Upper lobe of left lung (tissue), 6 donors: ENCODE measurements around the gene MRPL16. TPM values are rescaled to one million over a fixed set of nuclear protein-coding genes. Genes with fewer than 3 reads are reported as not detected.

ENCODE experiments used
- ATAC-seq, 2 donors: fragments of 200-7000 bp; cut with Tn5 transposase; one replicate each; pipeline ENCODE4 v1.9.1; 2022; ENCODE audit warnings: mild to moderate bottlenecking in 2 of 2, moderate library complexity in 2 of 2; ENCODE audit not compliant: low FRiP score in 2 of 2
- DNase-seq, 2 donors: peaks; one replicate each; pipeline ENCODE4 v3.0.0-alpha.2; 2019 to 2020
- H3K27ac ChIP-seq, 4 donors: fragments of 200-600 bp; sonication (generic); one replicate each; pipeline ENCODE4 v1.5.1; 2016 to 2019
- H3K27me3 ChIP-seq, 4 donors: fragments of 200-600 bp; sonication (generic); one replicate each; pipeline ENCODE4 v1.5.1; 2017 to 2019
- H3K36me3 ChIP-seq, 4 donors: fragments of 200-600 bp; sonication (generic); one replicate each; pipeline ENCODE4 v1.5.1; 2016 to 2019
- H3K4me1 ChIP-seq, 4 donors: fragments of 200-600 bp; sonication (generic); one replicate each; pipeline ENCODE4 v1.5.1; 2018 to 2019
- H3K4me3 ChIP-seq, 4 donors: fragments of 200-600 bp; sonication (generic); one replicate each; pipeline ENCODE4 v1.5.1; 2017 to 2019; ENCODE audit warnings: mild to moderate bottlenecking in 2 of 4, moderate library complexity in 1 of 4
- H3K9me3 ChIP-seq, 4 donors: fragments of 200-600 bp; sonication (generic); one replicate each; pipeline ENCODE4 v1.5.1; 2018 to 2019
- EP300 ChIP-seq, 4 donors: sonication (generic); formaldehyde crosslinking; IDR thresholded peaks; one replicate each; pipeline ENCODE4 v1.5.1; 2017; ENCODE audit warnings: antibody characterized with exemption in 4 of 4, control low read depth in 2 of 4
- POLR2A ChIP-seq, 4 donors: fragments of 450-650 bp; IDR thresholded peaks; one replicate each; pipeline ENCODE4 v1.5.1; 2016 to 2017; ENCODE audit warnings: antibody characterized with exemption in 4 of 4, mild to moderate bottlenecking in 2 of 4
- POLR2AphosphoS5 ChIP-seq, 2 donors: sonication (generic); formaldehyde crosslinking; IDR thresholded peaks; one replicate each; pipeline ENCODE4 v1.5.1; 2017; ENCODE audit warnings: antibody characterized with exemption in 2 of 2
- WGBS, 2 donors: methylation state at CpG; one replicate each; pipeline ENCODE4 v1.1.5; 2017 to 2018; 5-methylcytosine and 5-hydroxymethylcytosine counted together
- total RNA-seq, 6 donors: library from RNA; depleted of rRNA in 4 of 6; stranded (reverse); fragments of >200 nt in 4 of 6; gene quantifications; one replicate each; pipeline versions ENCODE4 v1.1.0 to v1.2.1, GENCODE V29; 2016 to 2021
- TF ChIP-seq, protein P1 (sequence below), 6 experiments: fragments of 450-650 bp in 4 of 6; fragments of 200-600 bp in 2 of 6; sonication (generic) in 2 of 6; IDR thresholded peaks; one replicate each; pipeline ENCODE4 v1.5.1; 2016 to 2019; ENCODE audit warnings: antibody characterized with exemption in 6 of 6
- donor health status: DM: no; HTN: no; CAD: no; lungs with moderate emphysema.
- donor health status: DM: no; HTN: yes; CAD: no; lungs with severe emphysema.

MRPL16 gene
- total RNA-seq, 6 donors from 2014 or later: 15.9 to 40.0 (median 35.0) TPM

DNA sequence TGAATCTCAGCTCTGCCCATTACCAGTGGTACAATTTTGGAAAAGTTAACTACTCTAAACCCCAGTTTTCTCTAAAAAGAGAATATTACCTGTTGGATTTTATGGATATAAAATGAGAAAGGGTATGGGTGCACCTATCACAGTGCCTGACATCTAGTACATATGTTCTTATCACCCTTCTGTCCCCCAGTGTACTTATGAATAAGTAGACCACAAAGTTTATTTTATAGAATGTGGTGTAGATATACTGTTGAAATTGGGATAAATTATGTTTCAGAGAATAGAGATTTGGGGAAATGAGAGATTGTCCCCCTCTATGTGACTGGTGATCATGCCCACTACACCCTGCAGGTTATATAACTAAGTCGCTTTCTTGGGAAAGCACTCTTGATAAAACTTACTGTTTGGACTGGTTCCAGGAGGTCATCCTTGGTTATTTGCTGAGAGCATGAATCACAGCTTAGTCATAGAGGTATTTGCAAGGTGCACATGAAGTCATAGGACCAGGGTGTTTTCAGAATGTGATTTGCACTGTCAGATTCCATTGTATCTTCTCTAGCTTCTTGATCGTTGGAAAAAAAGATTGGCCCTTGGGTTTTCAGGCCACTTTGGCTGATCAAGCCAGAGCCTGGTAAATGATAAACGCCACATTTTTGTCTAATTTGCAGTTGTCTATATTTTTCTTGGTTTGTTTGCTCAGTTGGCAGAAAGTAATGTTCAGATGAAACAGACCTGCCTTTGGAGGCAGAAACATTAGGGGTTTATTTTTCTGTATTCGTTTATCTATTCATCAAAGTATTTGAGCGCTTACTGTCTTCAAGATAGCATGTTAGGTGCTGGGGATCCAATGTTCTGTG is 34.1 kb downstream of the MRPL16 start:
- DNase-seq (no peak), ATAC-seq (no peak)
- Histone ChIP-seq H3K27me3 (no peaks in the 10 kb centered on the region), H3K27ac (peak overlapping the region; percentile 12 to 86 (median 64)), H3K36me3 (peaks cover 5 to 47% (median 22%) of the 10 kb centered on the region in 4 donors), H3K4me1 (peaks cover 21 to 39% (median 28%) of the 10 kb centered on the region in 4 donors), H3K4me3 (no peak overlapping the region), H3K9me3 (no peaks in the 10 kb centered on the region)
- 67 to 82% methylated on average over 5 of the region's 5 CpGs for whole genome bisulfite sequencing, 2 donors
- TF ChIP-seq, protein P1, sequence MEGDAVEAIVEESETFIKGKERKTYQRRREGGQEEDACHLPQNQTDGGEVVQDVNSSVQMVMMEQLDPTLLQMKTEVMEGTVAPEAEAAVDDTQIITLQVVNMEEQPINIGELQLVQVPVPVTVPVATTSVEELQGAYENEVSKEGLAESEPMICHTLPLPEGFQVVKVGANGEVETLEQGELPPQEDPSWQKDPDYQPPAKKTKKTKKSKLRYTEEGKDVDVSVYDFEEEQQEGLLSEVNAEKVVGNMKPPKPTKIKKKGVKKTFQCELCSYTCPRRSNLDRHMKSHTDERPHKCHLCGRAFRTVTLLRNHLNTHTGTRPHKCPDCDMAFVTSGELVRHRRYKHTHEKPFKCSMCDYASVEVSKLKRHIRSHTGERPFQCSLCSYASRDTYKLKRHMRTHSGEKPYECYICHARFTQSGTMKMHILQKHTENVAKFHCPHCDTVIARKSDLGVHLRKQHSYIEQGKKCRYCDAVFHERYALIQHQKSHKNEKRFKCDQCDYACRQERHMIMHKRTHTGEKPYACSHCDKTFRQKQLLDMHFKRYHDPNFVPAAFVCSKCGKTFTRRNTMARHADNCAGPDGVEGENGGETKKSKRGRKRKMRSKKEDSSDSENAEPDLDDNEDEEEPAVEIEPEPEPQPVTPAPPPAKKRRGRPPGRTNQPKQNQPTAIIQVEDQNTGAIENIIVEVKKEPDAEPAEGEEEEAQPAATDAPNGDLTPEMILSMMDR (IDR thresholded peaks at IDR 0.05): no peak
- TF ChIP-seq EP300 (IDR thresholded peaks at IDR 0.05) (peak in 1 of 4 donors; percentile 20), POLR2AphosphoS5 (IDR thresholded peaks at IDR 0.05) (no peak), POLR2A (IDR thresholded peaks at IDR 0.05) (no peak)

DNA sequence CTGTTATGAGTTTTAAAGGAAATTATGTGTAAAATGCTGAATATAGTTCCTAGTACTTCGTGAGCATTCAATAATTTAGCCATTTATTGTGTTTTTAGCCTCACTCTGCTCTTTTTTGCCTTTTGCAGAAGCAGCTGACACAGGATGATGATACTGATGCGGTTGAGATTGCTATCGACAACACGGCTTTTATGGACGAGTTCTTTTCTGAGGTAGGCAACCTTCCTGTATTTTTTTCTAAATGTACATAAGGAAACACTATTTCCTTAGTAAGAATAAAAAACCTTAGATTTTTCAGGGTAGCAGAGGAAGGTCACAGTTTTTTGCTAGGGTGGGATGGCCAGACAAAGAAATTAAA is 37.5 kb downstream of the MRPL16 start:
- WGBS, 2 donors: 55 to 56% methylated on average over 5 of the region's 5 CpGs
- Histone ChIP-seq H3K4me1 (peaks cover 45 to 61% (median 52%) of the 10 kb centered on the region in 4 donors), H3K4me3 (no peak overlapping the region), H3K27me3 (no peaks in the 10 kb centered on the region), H3K9me3 (no peaks in the 10 kb centered on the region), H3K27ac (peak overlapping the region; percentile 74 to 86 (median 78)), H3K36me3 (peaks cover 5 to 40% (median 19%) of the 10 kb centered on the region in 4 donors)
- ATAC-seq: no peak
- TF ChIP-seq POLR2A (IDR thresholded peaks at IDR 0.05) (no peak), POLR2AphosphoS5 (IDR thresholded peaks at IDR 0.05) (no peak), EP300 (IDR thresholded peaks at IDR 0.05) (no peak)
- TF ChIP-seq, protein P1 (IDR thresholded peaks at IDR 0.05): no peak
- no peak for DNase-seq

DNA sequence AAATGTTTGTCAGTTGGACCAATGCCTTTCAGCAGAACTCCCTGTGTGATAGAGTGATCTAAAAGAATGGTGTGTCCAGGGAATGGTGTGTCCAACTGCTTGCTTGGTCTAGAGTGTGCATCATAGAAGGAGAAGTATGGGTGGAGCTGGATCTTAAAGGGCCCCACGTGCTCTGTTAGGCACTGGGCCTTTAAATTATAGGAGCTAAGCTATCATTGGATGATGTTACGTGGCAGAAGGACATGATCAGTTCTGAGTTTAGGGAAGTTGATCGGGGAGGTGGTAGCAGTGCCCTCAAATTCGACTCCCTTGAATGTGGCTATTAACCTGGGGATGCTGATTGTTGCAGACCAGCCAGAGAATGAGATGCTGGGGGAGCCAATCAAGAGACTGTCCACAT is 39.0 kb downstream of the MRPL16 start:
- H3K27me3 ChIP-seq: no peaks in the 10 kb centered on the region
- no peak for DNase-seq
- ATAC-seq: no peak
- peaks cover 53 to 64% (median 61%) of the 10 kb centered on the region in 4 donors for H3K4me1 ChIP-seq
- H3K36me3 ChIP-seq: peaks cover 5 to 30% (median 17%) of the 10 kb centered on the region in 4 donors
- H3K27ac ChIP-seq: peak overlapping the region; percentile 74 to 86 (median 78)
- no peaks in the 10 kb centered on the region for H3K9me3 ChIP-seq
- no peak overlapping the region for H3K4me3 ChIP-seq
- no peak for TF ChIP-seq POLR2AphosphoS5 (IDR thresholded peaks at IDR 0.05)
- TF ChIP-seq, protein P1 (IDR thresholded peaks at IDR 0.05): no peak
- TF ChIP-seq EP300 (IDR thresholded peaks at IDR 0.05): no peak
- TF ChIP-seq POLR2A (IDR thresholded peaks at IDR 0.05): no peak
- WGBS, 2 donors: 51 to 58% methylated on average over 4 of the region's 4 CpGs

DNA sequence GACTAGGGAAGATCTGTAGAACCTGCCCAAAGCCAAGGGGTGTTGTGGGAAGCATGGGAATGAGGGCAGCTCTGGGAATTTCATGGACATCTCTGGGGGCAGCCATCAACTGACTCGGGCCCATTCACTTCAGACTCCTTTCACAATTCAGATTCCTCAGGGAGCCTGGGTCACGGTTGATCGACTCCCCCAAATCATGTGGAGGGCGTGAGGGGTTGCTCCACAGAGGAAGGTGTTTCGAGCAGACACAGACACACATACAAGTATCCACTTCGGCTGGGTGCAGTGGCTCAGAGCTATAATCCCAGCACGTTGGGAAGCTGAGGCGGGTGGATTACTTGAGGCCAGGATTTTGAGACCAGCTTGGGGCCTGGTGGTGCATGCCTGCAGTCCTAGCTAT is 39.7 kb downstream of the MRPL16 start:
- H3K36me3 ChIP-seq: peaks cover 5 to 23% (median 16%) of the 10 kb centered on the region in 4 donors
- ATAC-seq (no peak), DNase-seq (no peak)
- peak overlapping the region in 3 of 4 donors; percentile 76 to 86 (median 81) for H3K27ac ChIP-seq
- H3K4me1 ChIP-seq: peaks cover 57 to 69% (median 63%) of the 10 kb centered on the region in 4 donors
- TF ChIP-seq, protein P1 (IDR thresholded peaks at IDR 0.05): no peak
- TF ChIP-seq EP300 (IDR thresholded peaks at IDR 0.05) (no peak), POLR2AphosphoS5 (IDR thresholded peaks at IDR 0.05) (no peak), POLR2A (IDR thresholded peaks at IDR 0.05) (no peak)
- no peak overlapping the region for H3K4me3 ChIP-seq
- H3K27me3 ChIP-seq: no peaks in the 10 kb centered on the region
- no peaks in the 10 kb centered on the region for H3K9me3 ChIP-seq
- WGBS, 2 donors: 91 to 97% methylated on average over 8 of the region's 8 CpGs
